ENCODE results near the gene PAWR.

PAWR gene

DNA sequence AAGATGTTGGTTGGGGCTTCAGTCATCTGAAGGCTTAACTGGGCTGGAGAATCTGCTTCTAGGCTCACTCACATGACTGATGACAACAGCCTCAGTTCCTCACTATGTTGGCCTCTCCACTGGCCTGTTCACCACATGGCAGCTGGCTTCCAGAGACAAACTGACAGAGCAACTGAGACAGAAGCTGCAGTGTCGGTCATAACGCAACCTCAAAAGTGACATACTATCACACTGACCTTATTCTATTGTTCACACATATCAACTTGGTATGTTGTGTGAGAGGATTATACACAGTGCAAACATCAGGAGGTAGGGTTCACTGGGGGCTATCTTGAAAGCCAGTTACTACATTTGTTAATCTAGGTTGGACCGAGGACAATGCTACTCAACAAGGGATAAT, 92.9 kb downstream of the PAWR start:
- H3K36me3 ChIP-seq (ENCODE audit: insufficient read depth), result no peaks in the 10 kb centered on the region
- H2AFZ ChIP-seq (ENCODE audit: low read depth), result no peak overlapping the region
- H3K27me3 ChIP-seq (ENCODE audit: insufficient read depth, low read depth), result no peaks in the 10 kb centered on the region
- no peak overlapping the region for H3K9ac ChIP-seq
- H3K4me2 ChIP-seq, result no peak overlapping the region
- no peak overlapping the region for H3K27ac ChIP-seq
- TF ChIP-seq, protein P1, sequence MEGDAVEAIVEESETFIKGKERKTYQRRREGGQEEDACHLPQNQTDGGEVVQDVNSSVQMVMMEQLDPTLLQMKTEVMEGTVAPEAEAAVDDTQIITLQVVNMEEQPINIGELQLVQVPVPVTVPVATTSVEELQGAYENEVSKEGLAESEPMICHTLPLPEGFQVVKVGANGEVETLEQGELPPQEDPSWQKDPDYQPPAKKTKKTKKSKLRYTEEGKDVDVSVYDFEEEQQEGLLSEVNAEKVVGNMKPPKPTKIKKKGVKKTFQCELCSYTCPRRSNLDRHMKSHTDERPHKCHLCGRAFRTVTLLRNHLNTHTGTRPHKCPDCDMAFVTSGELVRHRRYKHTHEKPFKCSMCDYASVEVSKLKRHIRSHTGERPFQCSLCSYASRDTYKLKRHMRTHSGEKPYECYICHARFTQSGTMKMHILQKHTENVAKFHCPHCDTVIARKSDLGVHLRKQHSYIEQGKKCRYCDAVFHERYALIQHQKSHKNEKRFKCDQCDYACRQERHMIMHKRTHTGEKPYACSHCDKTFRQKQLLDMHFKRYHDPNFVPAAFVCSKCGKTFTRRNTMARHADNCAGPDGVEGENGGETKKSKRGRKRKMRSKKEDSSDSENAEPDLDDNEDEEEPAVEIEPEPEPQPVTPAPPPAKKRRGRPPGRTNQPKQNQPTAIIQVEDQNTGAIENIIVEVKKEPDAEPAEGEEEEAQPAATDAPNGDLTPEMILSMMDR (conservative IDR thresholded peaks at IDR 0.05; ENCODE audit: low read depth, low read length), result no peak
- no peak overlapping the region for H3K4me3 ChIP-seq (IDR thresholded peaks at IDR 0.05; ENCODE audit: insufficient read depth, low read depth, low read length)
- H3K4me1 ChIP-seq (ENCODE audit: low read depth, poor library complexity, severe bottlenecking), result no peaks in the 10 kb centered on the region
- H4K20me1 ChIP-seq (ENCODE audit: insufficient read depth), result no peaks in the 10 kb centered on the region
- no peaks in the 10 kb centered on the region for H3K79me2 ChIP-seq (ENCODE audit: insufficient read depth, low read depth)

GRCh38 chr12:79596719-79597350, 93.9 kb downstream of the PAWR start:
- TF ChIP-seq, protein P1 (conservative IDR thresholded peaks at IDR 0.05; ENCODE audit: low read depth, low read length), result no peak
- no peaks in the 10 kb centered on the region for H3K27me3 ChIP-seq (ENCODE audit: insufficient read depth, low read depth)
- H3K79me2 ChIP-seq (ENCODE audit: insufficient read depth, low read depth), result no peaks in the 10 kb centered on the region
- H3K4me2 ChIP-seq, result no peak overlapping the region
- no peak overlapping the region for H2AFZ ChIP-seq (ENCODE audit: low read depth)
- H4K20me1 ChIP-seq (ENCODE audit: insufficient read depth), result no peaks in the 10 kb centered on the region
- H3K4me1 ChIP-seq (ENCODE audit: low read depth, poor library complexity, severe bottlenecking), result no peaks in the 10 kb centered on the region
- no peak overlapping the region for H3K4me3 ChIP-seq (IDR thresholded peaks at IDR 0.05; ENCODE audit: insufficient read depth, low read depth, low read length)
- no peak overlapping the region for H3K9ac ChIP-seq
- no peaks in the 10 kb centered on the region for H3K36me3 ChIP-seq (ENCODE audit: insufficient read depth)
- no peak overlapping the region for H3K27ac ChIP-seq

DNA sequence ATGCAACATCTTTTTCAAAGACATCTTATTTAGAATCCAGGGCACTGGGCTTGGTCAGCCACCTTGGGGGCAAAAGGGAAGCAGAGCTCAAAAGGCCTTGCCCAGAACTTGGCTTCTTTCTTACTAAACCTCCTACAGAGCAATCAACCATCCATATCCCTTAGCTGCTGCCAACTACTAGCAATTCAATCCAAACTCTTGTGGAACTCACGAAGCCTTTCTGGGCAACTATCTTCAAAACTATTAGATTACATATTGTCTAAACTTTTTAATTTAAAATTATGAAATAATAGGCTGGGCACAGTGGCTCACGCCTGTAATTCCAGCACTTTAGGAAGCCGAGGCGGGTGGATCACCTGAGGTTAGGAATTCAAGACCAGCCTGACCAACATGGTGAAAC, 95.5 kb downstream of the PAWR start:
- H3K9ac ChIP-seq, result no peak overlapping the region
- TF ChIP-seq, protein P1 (conservative IDR thresholded peaks at IDR 0.05; ENCODE audit: low read depth, low read length), result no peak
- no peaks in the 10 kb centered on the region for H3K27me3 ChIP-seq (ENCODE audit: insufficient read depth, low read depth)
- H4K20me1 ChIP-seq (ENCODE audit: insufficient read depth), result no peaks in the 10 kb centered on the region
- H3K4me1 ChIP-seq (ENCODE audit: low read depth, poor library complexity, severe bottlenecking), result no peaks in the 10 kb centered on the region
- H3K27ac ChIP-seq, result no peak overlapping the region
- no peak overlapping the region for H3K4me2 ChIP-seq
- no peaks in the 10 kb centered on the region for H3K79me2 ChIP-seq (ENCODE audit: insufficient read depth, low read depth)
- H3K36me3 ChIP-seq (ENCODE audit: insufficient read depth), result no peaks in the 10 kb centered on the region
- H2AFZ ChIP-seq (ENCODE audit: low read depth), result no peak overlapping the region
- no peak overlapping the region for H3K4me3 ChIP-seq (IDR thresholded peaks at IDR 0.05; ENCODE audit: insufficient read depth, low read depth, low read length)

- H3K36me3 ChIP-seq (ENCODE audit: insufficient read depth), result no peaks in the 10 kb centered on the region
- H4K20me1 ChIP-seq (ENCODE audit: insufficient read depth), result no peaks in the 10 kb centered on the region
- H3K4me3 ChIP-seq (IDR thresholded peaks at IDR 0.05; ENCODE audit: insufficient read depth, low read depth, low read length), result no peak overlapping the region
- H3K79me2 ChIP-seq (ENCODE audit: insufficient read depth, low read depth), result no peaks in the 10 kb centered on the region
- no peak overlapping the region for H2AFZ ChIP-seq (ENCODE audit: low read depth)
- TF ChIP-seq, protein P1 (conservative IDR thresholded peaks at IDR 0.05; ENCODE audit: low read depth, low read length), result no peak
- H3K4me1 ChIP-seq (ENCODE audit: low read depth, poor library complexity, severe bottlenecking), result peaks cover 4% of the 10 kb centered on the region
- H3K9ac ChIP-seq, result no peak overlapping the region
- no peak overlapping the region for H3K4me2 ChIP-seq
- no peak overlapping the region for H3K27ac ChIP-seq
- H3K27me3 ChIP-seq (ENCODE audit: insufficient read depth, low read depth), result no peaks in the 10 kb centered on the region
Measured at GRCh38 chr12:79592865-79593264, 97.9 kb downstream of the PAWR start.

Data from KMS-11 (cell line).